ENCODE results near the gene HBP1. TPM values are rescaled to one million over a fixed set of nuclear protein-coding genes. Genes with fewer than 3 reads are reported as not detected.
"Not testable (repeated sequence)": the region's sequence is repeated elsewhere in the genome, so short reads cannot be mapped to it uniquely, and the experiment has no call there.

The HBP1 gene
- total RNA-seq, 4 donors from 2014 or later: 59.5 to 170 (median 88.3) TPM

DNA sequence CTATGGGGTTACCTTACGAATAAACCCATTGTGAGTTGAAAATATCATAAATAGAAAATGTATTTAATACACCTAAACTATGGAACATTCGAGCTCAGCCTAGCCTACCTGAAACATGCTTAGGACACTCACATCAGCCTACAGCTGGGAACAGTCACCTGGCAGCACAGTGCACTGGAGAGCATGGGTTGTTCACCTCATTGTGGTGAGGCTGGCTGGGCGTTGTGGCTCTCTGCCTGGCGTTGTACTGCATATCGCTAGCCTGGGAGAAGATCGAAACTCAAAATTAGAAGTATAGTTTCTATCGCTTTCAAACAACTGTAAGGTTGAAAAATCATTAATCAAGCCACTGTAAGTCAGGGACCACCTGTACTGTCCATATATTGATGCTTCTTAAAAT lies 17.3 kb upstream of the HBP1 start:
- DNase-seq: no peak
- Histone ChIP-seq H3K9me3 (no peaks in the 10 kb centered on the region), H3K36me3 (no peaks in the 10 kb centered on the region), H3K4me1 (peaks cover 0 to 10% (median 0%) of the 10 kb centered on the region in 4 donors), H3K4me3 (no peak overlapping the region), H3K27ac (no peak overlapping the region), H3K27me3 (no peaks in the 10 kb centered on the region)
- 80 to 91% methylated on average over 2 to 7 of the region's 7 CpGs for WGBS, 2 donors (ENCODE audit: low coverage in 1 of 2)
- in situ Hi-C loops (cut with MboI; ENCODE audit: low pct_ligation_motif_present in 1 of 4, low pct_unique_long_range_greater_than_20kb in 1 of 4, low sequenced_read_pairs in 3 of 4): loop anchor here in 2 of 4 donors (5.0 to 10.0 kb wide), 2 partner anchors 207 to 359 kb away; no protein-coding TSS in a partner anchor
- intact Hi-C loops (cut with DNase I; ENCODE audit: low total_unique reads): loop anchor here (5.0 kb wide), 1 partner anchor 209 kb away; no protein-coding TSS in a partner anchor
- TF ChIP-seq POLR2AphosphoS5 (IDR thresholded peaks at IDR 0.05) (no peak), CTCF (IDR thresholded peaks at IDR 0.05) (no peak), EP300 (IDR thresholded peaks at IDR 0.05; ENCODE audit: low read depth) (no peak), POLR2A (IDR thresholded peaks at IDR 0.05) (no peak)

GRCh38 chr7:107152011-107152410 lies 16.8 kb upstream of the HBP1 start:
- TF ChIP-seq CTCF (IDR thresholded peaks at IDR 0.05): no peak
- no peak for TF ChIP-seq EP300 (IDR thresholded peaks at IDR 0.05; ENCODE audit: low read depth)
- TF ChIP-seq POLR2A (IDR thresholded peaks at IDR 0.05): no peak
- TF ChIP-seq POLR2AphosphoS5 (IDR thresholded peaks at IDR 0.05): no peak
- WGBS, 2 donors (ENCODE audit: low coverage in 1 of 2): 28 to 32% methylated on average over 4 of the region's 4 CpGs
- no peak overlapping the region for H3K27ac ChIP-seq
- in situ Hi-C loops (cut with MboI; ENCODE audit: low pct_ligation_motif_present in 1 of 4, low pct_unique_long_range_greater_than_20kb in 1 of 4, low sequenced_read_pairs in 3 of 4): loop anchor here in 2 of 4 donors (5.0 to 10.0 kb wide), 2 partner anchors 207 to 360 kb away; no protein-coding TSS in a partner anchor
- intact Hi-C loops (cut with DNase I; ENCODE audit: low total_unique reads): loop anchor here (5.0 kb wide), 1 partner anchor 210 kb away; no protein-coding TSS in a partner anchor
- H3K4me1 ChIP-seq: peaks cover 0 to 10% (median 0%) of the 10 kb centered on the region in 4 donors
- no peaks in the 10 kb centered on the region for H3K36me3 ChIP-seq
- no peaks in the 10 kb centered on the region for H3K9me3 ChIP-seq
- no peaks in the 10 kb centered on the region for H3K27me3 ChIP-seq
- DNase-seq: no peak
- H3K4me3 ChIP-seq: no peak overlapping the region

DNA sequence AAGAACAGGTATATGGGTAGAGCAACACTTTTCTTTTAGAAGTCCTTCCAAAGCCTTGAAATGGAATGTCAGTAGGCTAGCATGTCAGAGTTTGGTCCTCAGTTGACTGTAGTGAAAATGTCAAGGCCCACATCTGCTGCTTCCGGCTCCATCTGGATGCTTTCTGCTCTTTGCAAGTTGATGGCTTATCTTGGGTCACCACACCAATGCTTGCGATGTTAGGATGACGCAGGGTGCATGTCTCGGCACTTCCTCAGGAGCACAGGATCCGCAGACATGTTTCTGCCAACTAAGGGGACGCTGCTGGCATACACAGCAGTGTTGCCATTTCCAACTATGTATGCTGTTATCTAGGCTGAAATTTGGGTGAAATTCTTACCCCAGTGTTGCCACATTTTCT lies 14.0 kb upstream of the HBP1 start:
- no peaks in the 10 kb centered on the region for H3K9me3 ChIP-seq
- H3K27ac ChIP-seq: no peak overlapping the region
- no peak for DNase-seq
- in situ Hi-C loops (cut with MboI; ENCODE audit: low pct_ligation_motif_present in 1 of 4, low pct_unique_long_range_greater_than_20kb in 1 of 4, low sequenced_read_pairs in 3 of 4) (loop anchor here in 2 of 4 donors (5.0 to 10.0 kb wide), 2 partner anchors 210 to 363 kb away; no protein-coding TSS in a partner anchor), intact Hi-C loops (cut with DNase I; ENCODE audit: low total_unique reads) (loop anchor here (5.0 kb wide), 1 partner anchor 213 kb away; no protein-coding TSS in a partner anchor)
- 95% methylated on average over 6 of the region's 6 CpGs; no CpG with 5 or more reads in 1 of the 2 donors for WGBS, 2 donors (ENCODE audit: low coverage in 1 of 2)
- H3K4me3 ChIP-seq: no peak overlapping the region
- H3K4me1 ChIP-seq: peaks cover 0 to 4% (median 0%) of the 10 kb centered on the region in 4 donors
- TF ChIP-seq POLR2A (IDR thresholded peaks at IDR 0.05) (no peak), POLR2AphosphoS5 (IDR thresholded peaks at IDR 0.05) (no peak), EP300 (IDR thresholded peaks at IDR 0.05; ENCODE audit: low read depth) (no peak), CTCF (IDR thresholded peaks at IDR 0.05) (no peak)
- no peaks in the 10 kb centered on the region for H3K36me3 ChIP-seq
- H3K27me3 ChIP-seq: no peaks in the 10 kb centered on the region

- H3K27ac ChIP-seq; H3K27me3 ChIP-seq; H3K9me3 ChIP-seq; H3K4me3 ChIP-seq; H3K36me3 ChIP-seq; H3K4me1 ChIP-seq; DNase-seq; intact Hi-C loops (cut with DNase I; ENCODE audit: low total_unique reads): not testable (repeated sequence)
- WGBS, 2 donors (ENCODE audit: low coverage in 1 of 2): 90 to 93% methylated on average over 2 to 3 of the region's 3 CpGs
- in situ Hi-C loops (cut with MboI; ENCODE audit: low pct_ligation_motif_present in 1 of 4, low pct_unique_long_range_greater_than_20kb in 1 of 4, low sequenced_read_pairs in 3 of 4): loop anchor here in 1 of 4 donors (10.0 kb wide), 1 partner anchor 211 kb away; no protein-coding TSS in a partner anchor
These were observed 13.1 kb upstream of the HBP1 start for GRCh38 chr7:107155726-107156125.
